Activated CD8-positive, alpha-beta memory T cell treated with anti-CD3 and anti-CD28 coated beads, Interleukin-2, amount 50 U/mL, for 1 hour (primary cell): Measurements from ENCODE around the gene FSTL4.

ENCODE experiments used
- DNase-seq: peaks from one replicate; pipeline ENCODE4 v3.0.0-alpha.2; 2020; ENCODE audit errors: extremely low read depth

The FSTL4 gene

DNA sequence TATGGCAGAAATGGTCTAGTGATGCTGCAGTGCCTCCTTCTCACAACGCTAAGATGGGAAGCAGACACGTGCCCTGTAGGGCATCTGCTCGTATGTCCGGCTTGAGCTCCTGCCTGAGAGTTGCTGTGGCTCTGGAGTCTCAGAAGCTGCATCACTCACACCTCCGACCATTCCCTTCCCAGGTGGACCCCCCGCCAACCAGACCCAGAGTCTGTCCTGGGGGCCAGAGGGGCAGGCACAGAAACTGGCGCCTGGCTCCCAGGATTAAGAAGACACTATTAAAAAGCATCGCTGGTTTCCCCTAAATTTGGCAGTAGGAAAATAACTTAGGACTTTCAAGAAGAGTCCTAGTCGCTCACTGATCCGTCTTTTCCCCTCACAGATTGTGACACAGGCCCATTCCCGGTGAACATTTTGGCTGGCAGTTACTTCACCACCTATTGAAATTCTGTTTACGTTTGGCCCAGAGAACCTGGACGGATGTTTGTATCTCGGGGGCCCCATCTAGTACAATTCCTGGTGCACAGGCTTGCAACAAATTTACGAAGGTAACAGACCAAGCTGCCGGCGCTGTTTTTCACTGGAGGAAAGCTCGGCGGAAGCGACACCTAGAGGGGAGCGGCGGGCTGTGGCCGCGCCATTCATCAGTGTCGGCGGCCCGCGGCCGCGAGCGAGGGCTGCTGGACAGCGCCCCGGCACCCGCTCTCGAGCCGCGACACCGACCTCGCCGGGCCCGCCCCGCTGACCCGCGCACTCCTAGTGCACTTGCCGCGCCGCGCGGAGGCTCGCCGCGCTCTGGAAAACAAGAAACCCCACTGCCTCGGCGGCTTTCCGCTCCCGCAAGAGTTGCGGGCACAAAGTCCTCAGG lies 1.6 kb downstream of the FSTL4 start:
- no peak for DNase-seq

DNA sequence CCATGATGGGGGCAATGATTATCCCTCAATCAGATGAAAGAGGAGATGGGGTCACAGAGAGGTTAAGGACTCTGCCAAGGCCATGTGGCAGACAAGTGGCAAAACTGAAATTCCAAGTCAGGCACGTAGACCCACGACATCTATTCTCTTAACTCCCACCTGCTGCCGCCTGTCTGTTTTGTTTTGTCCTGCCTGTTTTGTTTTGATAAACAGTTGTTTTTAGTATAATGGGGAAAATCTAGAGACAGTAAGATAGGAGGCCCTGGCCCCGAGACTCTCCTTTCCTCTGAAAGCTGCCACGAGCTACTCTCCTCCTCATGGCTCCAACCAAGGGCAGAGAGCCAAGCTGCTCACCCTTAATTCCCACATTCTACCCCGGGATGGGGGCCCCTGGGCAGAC lies 4.9 kb downstream of the FSTL4 start:
- no peak for DNase-seq

GRCh38 chr5:133606835-133607234 lies 5.5 kb downstream of the FSTL4 start:
- no peak for DNase-seq

GRCh38 chr5:133605323-133605722 lies 7.0 kb downstream of the FSTL4 start:
- no peak for DNase-seq

- no peak for DNase-seq
Observed at GRCh38 chr5:133603711-133604110, 8.6 kb downstream of the FSTL4 start.

DNA sequence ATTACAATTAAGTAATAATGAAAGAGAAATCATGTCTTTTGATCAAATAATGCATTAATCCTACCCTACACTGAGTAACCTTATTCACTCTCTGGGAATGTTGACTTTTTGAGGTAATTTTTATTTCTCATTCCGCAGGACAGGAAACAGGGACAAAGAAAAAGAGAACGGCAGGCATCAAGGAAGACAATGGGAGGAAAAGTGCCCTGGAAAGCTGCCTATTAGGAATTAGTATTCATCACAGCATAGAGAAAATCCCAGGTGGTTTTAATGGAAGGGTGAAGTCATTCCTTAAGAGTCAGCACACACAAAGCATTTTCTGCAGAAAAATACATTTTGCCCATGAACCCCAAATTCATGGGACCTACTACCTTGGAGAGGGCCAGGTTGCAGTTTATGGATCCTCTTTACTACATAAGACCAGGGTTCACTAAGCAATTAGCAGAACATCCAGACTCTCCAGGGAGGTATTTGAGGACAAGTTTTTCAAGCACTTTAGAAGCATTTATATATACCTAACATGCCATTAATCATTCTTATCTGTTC lies 9.4 kb downstream of the FSTL4 start:
- DNase-seq, result no peak

DNA sequence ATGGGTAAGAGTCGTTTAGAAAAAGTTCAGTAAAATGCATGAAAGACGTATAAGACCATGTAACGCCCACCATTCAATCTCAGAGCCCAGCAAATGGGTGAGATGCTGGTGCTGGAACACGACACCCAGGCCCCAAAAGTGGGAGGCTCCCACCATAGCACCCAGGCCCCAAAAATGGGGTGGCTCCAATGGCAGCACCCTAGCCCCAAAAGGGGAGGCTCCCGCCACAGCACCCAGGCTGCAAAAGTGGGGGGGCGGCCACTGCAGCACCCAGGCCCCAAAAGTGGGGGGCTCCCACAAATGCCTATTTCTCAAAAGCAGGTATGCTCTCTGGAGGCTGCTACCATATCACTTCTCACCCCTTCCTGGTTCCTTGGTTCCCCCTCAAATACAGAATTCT lies 12.7 kb downstream of the FSTL4 start:
- no peak for DNase-seq

DNA sequence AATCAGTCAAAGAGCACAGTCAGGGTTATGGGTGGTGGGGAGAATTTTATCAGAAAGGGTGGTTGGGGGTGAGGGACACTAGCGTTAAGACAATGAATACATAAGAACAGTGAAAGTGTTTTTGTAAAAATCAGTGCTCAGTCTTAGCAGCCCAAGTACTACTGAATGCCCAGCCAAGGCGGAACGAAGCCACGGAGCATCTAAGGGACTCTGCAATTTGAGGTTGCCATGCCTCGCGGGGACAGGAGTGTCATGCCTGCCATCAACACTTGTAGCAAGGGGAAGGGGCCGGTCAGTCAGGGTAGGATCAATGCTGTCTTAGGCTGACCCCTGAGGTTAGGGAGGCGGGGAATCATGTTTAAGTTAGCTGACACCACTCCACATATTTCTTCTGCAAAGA lies 13.3 kb downstream of the FSTL4 start:
- no peak for DNase-seq

GRCh38 chr5:133596049-133596448 lies 16.3 kb downstream of the FSTL4 start:
- no peak for DNase-seq

DNA sequence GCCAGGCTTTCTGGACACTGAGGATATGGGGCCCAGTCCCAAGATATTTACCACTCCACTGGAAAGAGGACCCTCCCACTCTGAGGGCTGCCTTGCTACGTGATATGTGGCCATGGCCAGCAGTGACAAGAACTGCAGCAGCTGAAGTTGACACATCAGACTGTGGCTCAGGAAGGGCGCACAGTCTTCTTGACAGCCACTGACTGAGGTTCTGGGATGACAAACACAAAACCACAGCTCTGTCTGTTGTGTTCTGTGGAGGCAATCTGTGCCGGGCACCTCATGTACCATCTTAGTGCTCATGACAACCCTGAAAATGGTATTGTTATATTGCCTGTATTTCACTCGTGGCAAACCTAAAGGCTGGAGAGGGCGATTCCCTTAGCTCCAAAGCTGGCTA lies 16.9 kb downstream of the FSTL4 start:
- DNase-seq, result no peak

DNA sequence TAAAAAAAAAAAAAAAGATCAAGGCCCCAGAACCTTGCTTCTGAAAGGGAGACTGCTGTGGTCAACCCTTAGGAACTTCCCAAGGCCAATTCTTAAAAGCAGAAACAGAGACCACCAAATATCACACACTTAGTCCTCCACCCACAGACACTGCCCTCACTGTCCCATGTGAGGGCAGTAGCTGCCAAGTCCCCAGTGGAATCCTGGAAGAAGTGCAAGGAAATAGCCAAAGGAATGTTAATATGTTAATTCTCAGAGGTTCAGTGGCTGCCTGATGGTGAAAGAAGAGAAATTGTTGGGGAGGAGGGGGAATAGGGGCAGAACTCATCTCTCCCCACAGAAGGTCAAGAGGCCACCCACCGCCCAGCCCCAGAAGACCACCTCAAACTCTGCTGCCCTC lies 23.1 kb downstream of the FSTL4 start:
- DNase-seq, result no peak

GRCh38 chr5:133582971-133583370 lies 29.4 kb downstream of the FSTL4 start:
- DNase-seq, result no peak

- no peak for DNase-seq
Observed at GRCh38 chr5:133581918-133582317, 30.4 kb downstream of the FSTL4 start.

GRCh38 chr5:133581348-133581747 lies 31.0 kb downstream of the FSTL4 start:
- no peak for DNase-seq

DNA sequence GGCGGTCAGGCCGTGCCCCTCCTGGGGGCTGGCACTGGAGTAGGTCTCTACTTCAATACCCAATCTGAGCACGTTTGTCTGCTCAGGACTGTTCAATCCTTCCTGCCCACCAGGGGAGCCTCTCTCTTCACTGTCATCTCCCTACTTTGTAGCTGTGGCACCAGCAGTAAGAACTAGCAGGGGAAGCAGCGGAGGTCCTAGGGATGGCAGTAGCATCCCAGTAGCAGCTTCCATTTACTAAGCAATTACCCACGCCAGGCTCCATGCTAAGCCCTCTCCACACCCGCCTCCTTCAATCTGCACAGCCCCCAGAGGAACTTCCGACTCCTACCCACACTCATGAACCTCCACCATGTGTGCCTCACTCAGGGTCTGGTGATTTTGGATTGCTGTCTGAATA lies 31.7 kb downstream of the FSTL4 start:
- DNase-seq, result no peak

DNA sequence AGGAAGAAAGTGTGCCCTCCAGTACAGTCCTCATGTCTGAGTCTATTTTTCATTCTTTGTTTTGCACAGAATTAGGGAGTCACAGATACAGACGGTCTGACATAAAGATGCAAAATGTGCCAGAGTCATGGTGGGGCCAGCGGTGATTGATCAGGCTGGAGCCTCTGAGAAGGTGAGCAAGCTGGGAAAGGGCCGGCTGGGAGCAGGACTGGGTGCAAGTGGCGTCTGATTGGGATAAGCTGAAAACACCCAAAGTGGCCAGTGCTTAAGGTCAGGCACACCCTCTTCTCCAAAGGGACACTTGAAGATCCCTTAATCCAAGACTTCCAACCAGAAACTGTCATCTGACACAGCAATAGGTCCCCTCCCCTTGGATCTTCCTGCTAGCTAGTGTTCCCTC lies 32.6 kb downstream of the FSTL4 start:
- DNase-seq, result no peak

- DNase-seq, result no peak
Observed at GRCh38 chr5:133569347-133569746, 43.0 kb downstream of the FSTL4 start.

- no peak for DNase-seq
Observed at GRCh38 chr5:133565993-133566392, 46.3 kb downstream of the FSTL4 start.

GRCh38 chr5:133564921-133565565 lies 47.3 kb downstream of the FSTL4 start:
- no peak for DNase-seq

- no peak for DNase-seq
Observed at GRCh38 chr5:133562554-133562953, 49.8 kb downstream of the FSTL4 start.

- no peak for DNase-seq
Observed at GRCh38 chr5:133559960-133560359, 52.4 kb downstream of the FSTL4 start.

- DNase-seq, result no peak
Observed at GRCh38 chr5:133556551-133556950, 55.8 kb downstream of the FSTL4 start.

- no peak for DNase-seq
Observed at GRCh38 chr5:133554279-133554678, 58.1 kb downstream of the FSTL4 start.
